ENCODE data around the gene SYPL2.
A peak's percentile ranks its signal among the peaks of the same experiment; 100 is the strongest.

SYPL2 gene

DNA sequence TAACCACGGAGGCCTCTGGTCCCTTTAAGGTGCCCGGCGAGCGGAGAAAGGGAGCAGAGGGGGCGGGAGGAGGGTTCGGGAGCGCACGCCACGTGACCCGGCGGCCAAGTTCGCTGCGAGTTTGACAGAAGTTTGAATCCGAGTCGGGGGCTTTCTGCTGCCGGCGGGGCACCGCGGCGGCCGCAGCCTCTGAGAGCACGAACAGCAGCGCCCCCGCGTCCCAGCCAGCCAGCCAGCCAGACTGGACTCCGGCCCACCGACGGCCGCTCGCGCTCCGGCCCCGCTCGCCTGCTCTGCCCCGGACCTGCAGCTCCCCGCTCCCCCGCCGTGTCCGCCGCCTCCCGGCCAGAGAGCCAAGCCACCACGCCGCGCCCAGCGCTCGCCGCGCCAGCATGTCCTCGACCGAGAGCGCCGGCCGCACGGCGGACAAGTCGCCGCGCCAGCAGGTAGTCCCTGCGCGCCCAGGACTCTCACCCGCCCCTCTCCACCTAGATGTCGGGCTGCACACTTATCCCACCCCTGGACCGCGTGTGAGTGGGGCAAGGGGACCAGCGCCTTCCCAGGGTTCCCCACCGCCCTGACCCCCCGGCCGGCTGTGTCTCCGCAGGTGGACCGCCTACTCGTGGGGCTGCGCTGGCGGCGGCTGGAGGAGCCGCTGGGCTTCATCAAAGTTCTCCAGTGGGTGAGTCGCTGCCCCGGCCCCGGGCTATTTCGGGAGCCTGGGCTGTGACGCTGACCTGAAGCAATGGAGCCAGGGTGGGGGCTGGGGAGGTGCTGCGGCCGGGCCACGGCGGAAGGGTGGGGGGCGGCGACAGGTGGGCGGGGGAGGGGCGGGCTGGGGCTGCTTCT lies at the start of gene SYPL2:
SYPL2 (plus strand) TSS at position 95 of the 849 bp plus-strand sequence; CDS start at position 393, 298 bp downstream.
- H3K4me3 ChIP-seq (ENCODE audit: low read depth, low read length) = peak within 1 kb of the TSS; percentile 38
- DNase-seq (ENCODE audit: low read depth) = no peak
- TF ChIP-seq, protein P1, sequence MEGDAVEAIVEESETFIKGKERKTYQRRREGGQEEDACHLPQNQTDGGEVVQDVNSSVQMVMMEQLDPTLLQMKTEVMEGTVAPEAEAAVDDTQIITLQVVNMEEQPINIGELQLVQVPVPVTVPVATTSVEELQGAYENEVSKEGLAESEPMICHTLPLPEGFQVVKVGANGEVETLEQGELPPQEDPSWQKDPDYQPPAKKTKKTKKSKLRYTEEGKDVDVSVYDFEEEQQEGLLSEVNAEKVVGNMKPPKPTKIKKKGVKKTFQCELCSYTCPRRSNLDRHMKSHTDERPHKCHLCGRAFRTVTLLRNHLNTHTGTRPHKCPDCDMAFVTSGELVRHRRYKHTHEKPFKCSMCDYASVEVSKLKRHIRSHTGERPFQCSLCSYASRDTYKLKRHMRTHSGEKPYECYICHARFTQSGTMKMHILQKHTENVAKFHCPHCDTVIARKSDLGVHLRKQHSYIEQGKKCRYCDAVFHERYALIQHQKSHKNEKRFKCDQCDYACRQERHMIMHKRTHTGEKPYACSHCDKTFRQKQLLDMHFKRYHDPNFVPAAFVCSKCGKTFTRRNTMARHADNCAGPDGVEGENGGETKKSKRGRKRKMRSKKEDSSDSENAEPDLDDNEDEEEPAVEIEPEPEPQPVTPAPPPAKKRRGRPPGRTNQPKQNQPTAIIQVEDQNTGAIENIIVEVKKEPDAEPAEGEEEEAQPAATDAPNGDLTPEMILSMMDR (IDR thresholded peaks at IDR 0.05; ENCODE audit: low read depth, low read length, missing control alignments) = no peak
- in situ Hi-C loops (cut with HindIII; ENCODE audit: low sequenced_read_pairs) = no loop called here

DNA sequence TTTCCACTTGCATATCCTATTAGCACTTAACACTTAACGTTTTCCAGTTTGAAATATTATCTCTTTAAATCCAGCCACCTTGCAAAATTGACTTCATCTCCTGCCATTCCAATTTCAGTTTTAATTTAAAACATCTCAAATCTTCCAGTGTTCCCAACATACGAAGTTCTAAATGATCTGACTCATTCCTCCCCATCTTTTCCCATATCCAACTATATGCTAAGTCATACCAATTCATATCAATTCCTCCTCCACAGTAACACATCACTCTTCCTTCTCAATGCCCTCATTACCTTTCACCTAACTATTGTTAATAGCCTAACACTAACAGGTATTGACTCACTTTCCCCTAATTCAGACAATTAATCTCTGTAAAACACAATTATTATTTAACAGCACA lies 42.8 kb upstream of the SYPL2 start:
- TF ChIP-seq, protein P1 (IDR thresholded peaks at IDR 0.05; ENCODE audit: low read depth, low read length, missing control alignments) = no peak
- no peak overlapping the region for H3K4me3 ChIP-seq (ENCODE audit: low read depth, low read length)
- DNase-seq (ENCODE audit: low read depth) = no peak
- in situ Hi-C loops (cut with HindIII; ENCODE audit: low sequenced_read_pairs) = no loop called here

DNA sequence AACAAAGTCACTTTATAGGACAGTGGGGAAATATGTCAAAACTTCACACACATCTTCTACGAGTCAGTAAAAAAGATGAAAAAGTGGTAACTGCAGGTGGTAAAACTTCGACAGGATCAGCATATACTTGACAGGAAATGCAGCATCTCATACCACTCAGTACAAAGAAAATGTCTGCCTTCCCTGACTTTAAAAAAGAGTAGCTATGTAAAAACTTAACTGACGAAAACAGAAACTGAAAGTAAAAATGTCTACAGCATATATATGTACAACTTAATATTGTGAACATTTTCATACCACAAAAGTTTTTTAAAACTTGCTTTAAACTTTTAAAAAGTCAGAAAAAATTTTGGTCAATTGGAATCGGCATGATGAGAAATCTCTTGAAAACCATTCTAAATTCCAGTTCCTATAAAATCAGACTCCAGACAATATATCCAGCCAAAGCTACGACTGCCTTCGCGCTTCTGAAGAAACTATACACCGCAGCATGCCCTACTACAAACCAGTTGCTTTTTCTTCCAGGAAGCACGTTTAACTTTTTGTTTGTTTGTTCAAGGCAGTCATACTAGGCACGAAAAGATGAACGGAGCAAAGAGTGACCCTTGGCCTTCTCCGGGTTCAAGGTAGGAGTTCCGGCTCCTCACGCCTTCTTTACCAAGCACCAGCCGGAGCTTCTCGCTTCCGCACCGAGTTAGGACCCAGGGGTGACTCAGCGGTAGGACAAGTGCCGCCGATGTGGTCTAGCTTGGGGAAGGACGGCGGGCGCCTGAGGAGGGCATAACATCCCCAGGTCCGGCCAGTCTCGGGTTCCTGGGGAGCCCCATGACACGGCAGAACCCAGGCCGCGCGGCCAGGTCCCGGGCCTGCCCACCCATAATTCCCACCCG lies 40.7 kb upstream of the SYPL2 start:
- TF ChIP-seq, protein P1 (IDR thresholded peaks at IDR 0.05; ENCODE audit: low read depth, low read length, missing control alignments) = no peak
- in situ Hi-C loops (cut with HindIII; ENCODE audit: low sequenced_read_pairs) = no loop called here
- DNase-seq (ENCODE audit: low read depth) = no peak
- H3K4me3 ChIP-seq (ENCODE audit: low read depth, low read length) = peak overlapping the region; percentile 88

DNA sequence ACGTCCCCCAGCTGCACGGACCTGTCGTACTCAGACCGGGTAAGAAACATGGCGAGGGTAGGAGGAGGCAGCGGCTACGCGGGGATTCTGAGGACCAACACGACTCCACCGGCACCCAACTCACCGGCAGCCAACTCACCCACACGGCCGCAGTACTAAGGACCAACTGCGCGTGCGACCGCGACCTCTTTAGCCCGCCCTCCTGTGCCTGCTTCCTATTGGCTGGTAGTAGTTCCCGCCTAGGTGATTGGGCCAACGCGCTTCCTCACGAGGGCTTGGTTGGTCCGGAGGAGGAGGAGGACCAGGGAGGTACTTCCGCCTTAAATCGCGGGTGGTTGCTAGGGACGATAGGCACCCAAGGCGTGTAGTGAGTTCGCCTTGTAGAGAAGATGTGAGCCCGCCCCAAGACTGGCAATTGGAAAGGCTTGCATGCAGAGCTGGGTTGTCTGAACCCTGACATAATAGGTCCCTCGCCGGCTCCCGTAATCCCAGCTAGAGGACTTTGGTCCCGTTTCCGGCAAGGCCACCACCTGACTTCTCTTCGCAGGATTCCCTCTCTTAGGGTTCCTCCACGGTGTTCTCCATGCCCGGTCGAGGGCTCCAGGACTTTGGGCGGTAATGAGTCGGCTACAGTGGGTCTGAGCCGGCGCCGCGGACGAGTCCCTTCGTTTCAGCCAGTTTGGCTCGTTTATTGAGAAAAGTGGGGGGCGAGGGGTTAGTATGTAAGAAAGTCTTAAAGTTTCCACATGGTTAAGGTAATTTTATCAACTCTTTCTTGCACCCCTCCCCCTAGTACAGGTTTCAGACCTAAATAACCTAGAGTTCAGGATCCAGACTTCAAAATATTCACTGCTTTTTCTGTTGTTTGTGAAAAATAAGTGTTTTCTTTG lies 39.8 kb upstream of the SYPL2 start, which contains the start of gene PSMA5:
PSMA5 (minus strand) TSS at position 168 of the 890 bp plus-strand sequence; CDS start at position 50, 118 bp downstream.
- H3K4me3 ChIP-seq (ENCODE audit: low read depth, low read length) = peak within 1 kb of the TSS; percentile 88
- TF ChIP-seq, protein P1 (IDR thresholded peaks at IDR 0.05; ENCODE audit: low read depth, low read length, missing control alignments) = no peak
- DNase-seq (ENCODE audit: low read depth) = peak; percentile 97
- in situ Hi-C loops (cut with HindIII; ENCODE audit: low sequenced_read_pairs) = no loop called here

DNA sequence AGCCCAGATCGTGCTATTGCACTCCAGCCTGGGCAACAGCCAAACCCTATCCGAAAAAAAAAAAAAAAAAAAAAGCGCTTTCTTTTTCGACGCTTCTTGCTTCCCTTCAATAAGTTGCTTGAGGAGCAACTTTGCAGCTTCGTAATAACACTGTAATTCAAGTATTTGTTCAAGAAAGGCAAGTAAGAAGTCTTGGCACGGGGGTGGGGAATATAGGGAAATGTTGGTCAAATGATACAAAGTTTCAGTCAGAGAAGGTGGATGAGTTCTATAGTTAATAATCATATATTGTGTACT lies 39.2 kb upstream of the SYPL2 start:
- DNase-seq (ENCODE audit: low read depth) = no peak
- TF ChIP-seq, protein P1 (IDR thresholded peaks at IDR 0.05; ENCODE audit: low read depth, low read length, missing control alignments) = no peak
- in situ Hi-C loops (cut with HindIII; ENCODE audit: low sequenced_read_pairs) = no loop called here
- peak overlapping the region; percentile 88 for H3K4me3 ChIP-seq (ENCODE audit: low read depth, low read length)

DNA sequence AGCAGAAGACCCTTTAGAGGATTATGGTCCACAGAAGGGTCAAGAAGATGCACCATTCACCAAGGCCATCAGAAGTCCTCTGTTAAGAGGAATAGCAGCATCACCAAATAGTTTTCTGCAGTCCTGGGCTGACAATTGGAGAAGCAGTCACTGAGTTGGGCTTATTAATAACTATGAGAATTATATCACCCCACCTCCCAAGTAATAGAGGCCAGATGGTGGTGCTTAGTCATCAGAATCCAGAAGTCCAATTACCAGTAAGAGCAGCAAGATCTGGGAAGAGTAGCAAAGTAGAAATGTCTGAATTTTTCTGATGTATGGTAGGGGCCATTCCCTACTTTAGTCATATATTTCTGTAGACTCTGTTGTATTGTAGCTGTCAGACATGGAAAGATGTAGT lies 34.0 kb upstream of the SYPL2 start:
- no peak overlapping the region for H3K4me3 ChIP-seq (ENCODE audit: low read depth, low read length)
- DNase-seq (ENCODE audit: low read depth) = no peak
- in situ Hi-C loops (cut with HindIII; ENCODE audit: low sequenced_read_pairs) = no loop called here
- TF ChIP-seq, protein P1 (IDR thresholded peaks at IDR 0.05; ENCODE audit: low read depth, low read length, missing control alignments) = no peak

Measured in astrocyte of the cerebellum (primary cell).